ENCODE results near the gene LSM2.
"Not testable (repeated sequence)": the region's sequence is repeated elsewhere in the genome, so short reads cannot be mapped to it uniquely, and the experiment has no call there.

Gene LSM2

DNA sequence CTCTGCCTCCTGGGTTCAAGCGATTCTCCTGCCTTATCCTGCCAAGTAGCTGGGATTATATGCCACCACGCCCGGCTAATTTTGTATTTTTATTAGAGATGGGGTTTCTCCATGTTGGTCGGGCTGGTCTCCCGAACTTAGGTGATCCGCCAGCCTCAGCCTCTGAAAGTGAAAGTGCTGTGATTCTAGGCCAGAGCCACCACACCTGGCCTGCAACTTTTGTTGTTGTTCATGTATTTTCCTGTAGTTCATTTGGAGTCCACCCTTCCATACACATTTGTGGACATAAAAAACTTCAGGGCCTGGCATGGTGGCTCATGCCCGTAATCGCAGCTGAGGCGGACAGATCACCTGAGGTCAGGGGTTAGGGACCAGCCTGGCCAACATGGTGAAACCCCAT, 35.3 kb upstream of the LSM2 start:
- H3K4me3 ChIP-seq (replicated peaks; ENCODE audit: low read depth, low read length), result no peak overlapping the region
- TF ChIP-seq, protein P1, sequence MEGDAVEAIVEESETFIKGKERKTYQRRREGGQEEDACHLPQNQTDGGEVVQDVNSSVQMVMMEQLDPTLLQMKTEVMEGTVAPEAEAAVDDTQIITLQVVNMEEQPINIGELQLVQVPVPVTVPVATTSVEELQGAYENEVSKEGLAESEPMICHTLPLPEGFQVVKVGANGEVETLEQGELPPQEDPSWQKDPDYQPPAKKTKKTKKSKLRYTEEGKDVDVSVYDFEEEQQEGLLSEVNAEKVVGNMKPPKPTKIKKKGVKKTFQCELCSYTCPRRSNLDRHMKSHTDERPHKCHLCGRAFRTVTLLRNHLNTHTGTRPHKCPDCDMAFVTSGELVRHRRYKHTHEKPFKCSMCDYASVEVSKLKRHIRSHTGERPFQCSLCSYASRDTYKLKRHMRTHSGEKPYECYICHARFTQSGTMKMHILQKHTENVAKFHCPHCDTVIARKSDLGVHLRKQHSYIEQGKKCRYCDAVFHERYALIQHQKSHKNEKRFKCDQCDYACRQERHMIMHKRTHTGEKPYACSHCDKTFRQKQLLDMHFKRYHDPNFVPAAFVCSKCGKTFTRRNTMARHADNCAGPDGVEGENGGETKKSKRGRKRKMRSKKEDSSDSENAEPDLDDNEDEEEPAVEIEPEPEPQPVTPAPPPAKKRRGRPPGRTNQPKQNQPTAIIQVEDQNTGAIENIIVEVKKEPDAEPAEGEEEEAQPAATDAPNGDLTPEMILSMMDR (IDR thresholded peaks at IDR 0.05; ENCODE audit: low read depth, low read length, missing control alignments), result no peak
- no peak for DNase-seq (ENCODE audit: extremely low read depth, low read depth)

DNA sequence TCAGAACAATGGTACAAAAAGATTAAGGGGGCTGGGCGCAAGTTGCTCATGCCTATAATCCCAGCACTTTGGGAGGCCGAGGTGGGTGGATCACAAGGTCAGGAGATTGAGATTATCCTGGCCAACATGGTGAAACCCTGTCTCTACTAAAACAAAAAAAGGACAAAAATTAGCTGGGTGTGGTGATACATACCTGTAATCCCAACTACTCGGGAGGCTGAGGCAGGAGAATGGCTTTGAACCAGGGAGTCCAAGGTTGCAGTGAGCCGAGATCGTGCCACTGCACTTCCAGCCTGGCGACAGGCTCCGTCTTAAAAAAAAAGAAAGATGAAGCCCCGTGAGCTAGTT, 33.0 kb upstream of the LSM2 start:
- DNase-seq (ENCODE audit: extremely low read depth, low read depth); H3K4me3 ChIP-seq (replicated peaks; ENCODE audit: low read depth, low read length): not testable (repeated sequence)

DNA sequence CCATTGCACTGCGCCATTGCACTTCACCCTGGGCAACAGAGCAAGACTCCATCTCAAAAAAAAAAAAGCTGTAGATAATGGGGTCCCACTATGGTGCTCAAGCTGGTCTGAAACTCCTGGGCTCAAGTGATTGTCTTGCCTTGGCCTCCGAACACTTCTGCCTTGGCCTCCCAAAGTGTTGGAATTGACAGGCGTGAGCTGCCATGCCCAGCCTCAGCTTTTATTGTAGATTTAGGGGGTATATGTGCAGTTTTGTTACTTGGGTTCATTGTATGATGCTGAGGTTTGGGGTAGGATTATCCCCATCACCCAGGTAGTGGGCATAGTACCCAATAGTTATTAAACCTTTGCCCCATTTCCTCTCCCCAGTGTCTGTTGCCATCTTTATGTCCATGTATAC, 32.2 kb upstream of the LSM2 start:
- H3K4me3 ChIP-seq (replicated peaks; ENCODE audit: low read depth, low read length), result peak overlapping the region; percentile 72
- no peak for DNase-seq (ENCODE audit: extremely low read depth, low read depth)
- TF ChIP-seq, protein P1 (IDR thresholded peaks at IDR 0.05; ENCODE audit: low read depth, low read length, missing control alignments), result no peak

DNA sequence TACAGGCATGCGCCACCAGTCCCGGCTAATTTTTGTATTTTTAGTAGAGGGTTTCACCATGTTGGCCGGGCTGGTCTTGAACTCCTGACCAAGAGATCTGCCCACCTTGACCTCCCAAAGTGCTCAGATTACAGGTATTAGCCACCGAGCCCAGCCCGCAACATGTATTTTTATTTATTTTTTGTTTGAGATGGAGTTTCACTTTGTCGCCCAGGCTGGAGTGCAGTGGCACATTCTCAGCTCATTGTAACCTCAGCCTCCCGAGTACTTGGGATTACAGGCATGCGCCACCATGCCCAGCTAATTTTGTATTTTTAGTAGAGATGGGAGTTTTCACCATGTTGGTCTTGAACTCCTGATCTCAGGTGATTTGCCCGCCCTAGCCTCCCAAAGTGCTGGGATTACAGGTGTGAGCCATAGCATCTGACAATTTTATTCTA, 31.4 kb upstream of the LSM2 start:
- DNase-seq (ENCODE audit: extremely low read depth, low read depth), result not testable (repeated sequence)
- peak overlapping the region; percentile 72 for H3K4me3 ChIP-seq (replicated peaks; ENCODE audit: low read depth, low read length)

DNA sequence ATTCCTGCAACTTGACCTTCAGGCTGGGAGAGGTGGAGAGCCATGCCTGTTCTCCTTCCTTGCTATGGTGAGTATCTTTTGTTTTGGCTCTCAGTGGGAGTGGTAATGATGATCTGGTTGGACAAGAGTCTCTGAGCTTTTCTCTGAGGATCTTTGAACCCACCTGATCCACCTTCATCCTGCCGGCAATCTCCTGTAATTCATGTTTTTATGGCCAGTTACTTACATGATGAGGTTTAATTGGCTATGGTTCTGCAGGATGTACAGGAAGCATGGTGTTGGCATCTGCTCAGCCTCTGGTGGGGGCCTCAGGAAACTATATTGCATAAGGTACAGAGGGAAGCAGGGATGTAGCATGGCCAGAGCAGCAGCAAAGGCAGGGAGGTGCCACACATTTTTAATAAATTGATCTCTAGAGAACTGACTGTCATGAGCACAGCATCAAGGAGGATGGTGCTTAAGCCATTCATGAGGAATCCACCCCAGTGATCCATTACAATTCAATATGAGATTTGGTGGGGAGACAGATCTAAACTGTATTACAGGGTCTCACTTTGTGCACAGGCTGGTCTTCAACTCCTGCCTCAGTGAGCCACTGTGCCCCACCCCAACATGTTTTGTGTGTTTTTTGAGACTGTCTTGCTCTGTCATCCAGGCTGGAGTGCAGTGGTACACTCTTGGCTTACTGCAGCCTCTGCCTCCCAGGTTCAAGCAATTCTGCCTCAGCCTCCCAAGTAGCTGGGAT, 30.8 kb upstream of the LSM2 start:
- TF ChIP-seq, protein P1 (IDR thresholded peaks at IDR 0.05; ENCODE audit: low read depth, low read length, missing control alignments), result no peak
- H3K4me3 ChIP-seq (replicated peaks; ENCODE audit: low read depth, low read length), result peak overlapping the region; percentile 72
- no peak for DNase-seq (ENCODE audit: extremely low read depth, low read depth)

DNA sequence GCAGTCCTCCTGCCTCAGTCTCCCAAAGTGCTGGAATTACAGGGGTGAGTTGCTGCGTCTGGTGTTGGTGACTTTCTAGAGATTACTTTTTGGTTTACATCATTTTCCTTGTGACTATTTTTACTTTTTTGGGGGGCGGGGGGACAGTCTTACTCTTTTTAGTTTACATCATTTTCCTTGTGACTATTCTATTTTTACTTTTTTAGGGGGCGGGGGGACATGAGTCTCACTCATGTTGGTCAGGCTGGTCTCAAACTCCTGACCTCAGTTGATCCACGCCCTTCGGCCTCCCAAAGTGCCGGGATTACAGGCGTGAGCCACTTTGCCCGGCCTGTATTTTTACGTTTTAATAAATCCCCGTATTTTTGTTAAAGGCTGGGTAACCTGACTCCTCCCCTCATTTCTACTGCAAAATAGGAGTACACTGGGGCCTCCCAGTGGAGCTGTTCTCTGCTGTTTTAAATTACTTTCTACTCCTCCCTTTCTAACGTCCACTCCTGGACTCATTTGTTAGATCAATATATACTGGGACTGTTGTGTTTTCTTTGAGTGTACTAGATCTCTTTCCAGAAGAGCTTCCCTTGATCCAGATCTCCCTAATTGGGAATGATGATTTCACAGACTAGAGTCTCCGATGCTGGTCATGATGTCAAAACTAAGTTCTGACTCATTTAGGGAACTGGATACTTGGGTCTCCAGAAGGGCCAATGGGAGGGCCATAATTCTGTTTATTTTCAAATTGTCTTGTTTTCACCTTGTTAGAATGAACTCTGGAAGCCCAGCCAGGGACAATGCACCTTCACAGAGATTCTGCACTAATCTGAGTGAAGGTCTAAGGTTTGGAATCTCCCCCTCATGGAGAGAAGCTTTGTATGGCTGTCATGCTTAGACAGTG, 30.0 kb upstream of the LSM2 start:
- TF ChIP-seq, protein P1 (IDR thresholded peaks at IDR 0.05; ENCODE audit: low read depth, low read length, missing control alignments), result no peak
- peak overlapping the region; percentile 72 for H3K4me3 ChIP-seq (replicated peaks; ENCODE audit: low read depth, low read length)
- DNase-seq (ENCODE audit: extremely low read depth, low read depth), result no peak

DNA sequence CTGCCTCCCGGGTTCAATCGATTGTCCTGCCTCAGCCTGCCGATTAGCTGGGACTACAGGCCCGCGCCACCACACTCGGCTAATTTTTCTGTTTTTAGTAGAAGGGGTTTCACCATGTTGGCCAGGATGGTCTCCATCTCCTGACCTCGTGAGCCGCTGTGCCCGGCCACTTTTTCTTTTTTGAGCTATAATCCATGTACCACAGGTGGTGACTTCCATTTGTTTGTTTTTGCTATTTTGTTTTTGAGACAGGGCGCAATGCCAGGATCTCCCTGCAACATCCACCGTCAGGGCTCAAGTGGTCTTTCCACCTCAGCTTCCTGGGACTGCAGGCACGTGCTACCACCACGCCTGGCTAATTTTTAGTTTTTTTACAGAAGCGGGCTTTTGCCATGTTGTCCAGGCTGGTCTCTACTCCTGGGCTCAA, 29.3 kb upstream of the LSM2 start:
- TF ChIP-seq, protein P1 (IDR thresholded peaks at IDR 0.05; ENCODE audit: low read depth, low read length, missing control alignments), result no peak
- H3K4me3 ChIP-seq (replicated peaks; ENCODE audit: low read depth, low read length), result peak overlapping the region; percentile 72
- DNase-seq (ENCODE audit: extremely low read depth, low read depth), result no peak

Measured in HFF-Myc (cell line).